Aorta (tissue), 5 donors: ENCODE measurements around the gene RNU5D-1. TPM values are rescaled to one million over a fixed set of nuclear protein-coding genes. Genes with fewer than 3 reads are reported as not detected.

Experiments
- ATAC-seq: fragments of 200-7000 bp; cut with Tn5 transposase; one replicate; pipeline ENCODE4 v1.9.1; 2022; ENCODE audit warnings: moderate library complexity; ENCODE audit not compliant: low FRiP score
- DNase-seq, 2 donors: peaks; one replicate each; pipeline ENCODE4 v3.0.0-alpha.2; 2020
- H3K27ac ChIP-seq, 2 donors: one replicate each; pipeline ENCODE4 v1.5.1; 2013; ENCODE audit warnings: low read length in 2 of 2, mild to moderate bottlenecking in 2 of 2, moderate library complexity in 2 of 2, control low read depth in 1 of 2, inconsistent platforms in 1 of 2, low read depth in 1 of 2
- H3K27me3 ChIP-seq, 2 donors: one replicate each; pipeline ENCODE4 v1.6.1; 2013; ENCODE audit warnings: control low read depth in 1 of 2, low read length in 1 of 2, mild to moderate bottlenecking in 1 of 2, moderate library complexity in 1 of 2; ENCODE audit not compliant: insufficient read depth in 2 of 2, control insufficient read depth in 1 of 2
- H3K36me3 ChIP-seq, 2 donors: one replicate each; pipeline ENCODE4 v1.6.1; 2013; ENCODE audit warnings: control low read depth in 1 of 2, low read length in 1 of 2, mild to moderate bottlenecking in 1 of 2; ENCODE audit not compliant: insufficient read depth in 2 of 2, control insufficient read depth in 1 of 2
- H3K4me1 ChIP-seq, 2 donors: one replicate each; pipeline ENCODE4 v1.6.1; 2013; ENCODE audit warnings: low read length in 2 of 2, control low read depth in 1 of 2, mild to moderate bottlenecking in 1 of 2, moderate library complexity in 1 of 2; ENCODE audit not compliant: insufficient read depth in 2 of 2, control insufficient read depth in 1 of 2
- H3K4me3 ChIP-seq, 2 donors: one replicate each; pipeline ENCODE4 v1.5.1; 2013; ENCODE audit warnings: low read length in 2 of 2, control low read depth in 1 of 2, mild to moderate bottlenecking in 1 of 2
- H3K9me3 ChIP-seq: one replicate; pipeline ENCODE4 v1.6.1; 2013; ENCODE audit warnings: mild to moderate bottlenecking, low read length; ENCODE audit not compliant: control insufficient read depth
- WGBS, 2 donors: extraction: QIAGEN DNeasy Blood & Tissue Kit; methylation state at CpG; one replicate each; pipeline ENCODE4 v1.1.7; 2013; 5-methylcytosine and 5-hydroxymethylcytosine counted together
- intact Hi-C, 2 donors: fragments of 100-400 bp; cut with DNase I; formaldehyde crosslinking; loops; one replicate each; pipeline versions ENCODE4 v1.14.2 to v1.15.0; 2022
- long read RNA-seq, 2 donors: library from polyadenylated mRNA; unstranded; transcript quantifications; one replicate each; pipeline ENCODE4 v2.0.0, GENCODE V29; 2020 to 2021
- polyA plus RNA-seq, 2 donors: library from polyadenylated mRNA; stranded (reverse); fragments of 200-250 nt; gene quantifications; one replicate each; pipeline ENCODE4 v1.2.3, GENCODE V29; 2013
- total RNA-seq, 2 donors: library from RNA; stranded (reverse); fragmentation: NEBNext Ultra II Directional; extraction: Animal tissue kit (Norgen Biotek cat#: 25700); gene quantifications; one replicate each; pipeline ENCODE4 v1.2.1, GENCODE V29; 2021
- donor health status: healthy with polysubstance abuse.
- donor health status: Bipolar disorder and iron deficiency.
- donor health status: DM: no; HTN: no; CAD: no.
- donor health status: DM: no; HTN: no; CAD: no.
- donor health status: DM: yes; HTN: yes; CAD: no.

The RNU5D-1 gene
- total RNA-seq (not detected), polyA plus RNA-seq (not detected)
- long read RNA-seq, donor 1 = 0 reads
- long read RNA-seq, donor 2 = 0 reads

- H3K27me3 ChIP-seq = no peaks in the 10 kb centered on the region
- H3K4me3 ChIP-seq = no peak within 1 kb of the TSS
- H3K36me3 ChIP-seq = no peaks in the 10 kb centered on the region
- no peaks in the 10 kb centered on the region for H3K4me1 ChIP-seq
- H3K9me3 ChIP-seq = no peaks in the 10 kb centered on the region
- H3K27ac ChIP-seq = peak within 1 kb of the TSS; percentile 57 to 86
- ATAC-seq = peak; percentile 94
- 0 to 1% methylated on average over 19 of the region's 19 CpGs for WGBS, 2 donors
- DNase-seq = peak; percentile 96 to 98
- intact Hi-C loops = loop anchor here (5.0 to 10.0 kb wide), 4 partner anchors 74 to 571 kb away; partner anchors contain the start of genes BTBD19 (in 1 of the 2), DYNLT4 (in 1 of the 2), HECTD3 (in 1 of the 2) and PLK3 (in 1 of the 2)
These were observed at the start of gene RNU5D-1 for GRCh38 chr1:44730741-44731512. RNU5D-1 (minus strand) TSS chr1:44731170.

GRCh38 chr1:44780583-44781121 lies 49.7 kb upstream of the RNU5D-1 start:
- 90 to 92% methylated on average over 14 of the region's 14 CpGs for WGBS, 2 donors
- ATAC-seq = no peak
- no peaks in the 10 kb centered on the region for H3K27me3 ChIP-seq
- no peak overlapping the region for H3K27ac ChIP-seq
- intact Hi-C loops = loop anchor here in 1 of 2 donors (10.0 kb wide), 1 partner anchor 54 kb away; no protein-coding TSS in a partner anchor
- H3K36me3 ChIP-seq = peaks cover 0 to 7% of the 10 kb centered on the region in 2 donors
- no peaks in the 10 kb centered on the region for H3K9me3 ChIP-seq
- DNase-seq = peak in 1 of 2 donors; percentile 43
- H3K4me1 ChIP-seq = no peaks in the 10 kb centered on the region
- no peak overlapping the region for H3K4me3 ChIP-seq

GRCh38 chr1:44778705-44779576 lies 48.0 kb upstream of the RNU5D-1 start:
- H3K4me3 ChIP-seq = no peak overlapping the region
- peak in 1 of 2 donors; percentile 27 for DNase-seq
- no peak overlapping the region for H3K27ac ChIP-seq
- 92 to 95% methylated on average over 6 of the region's 6 CpGs for WGBS, 2 donors
- intact Hi-C loops = loop anchor here in 1 of 2 donors (5.0 kb wide), 1 partner anchor 42 kb away; the partner anchor contains the start of gene KIF2C
- no peaks in the 10 kb centered on the region for H3K9me3 ChIP-seq
- H3K4me1 ChIP-seq = no peaks in the 10 kb centered on the region
- peaks cover 0 to 7% of the 10 kb centered on the region in 2 donors for H3K36me3 ChIP-seq
- no peak for ATAC-seq
- no peaks in the 10 kb centered on the region for H3K27me3 ChIP-seq

- H3K36me3 ChIP-seq = peaks cover 0 to 7% of the 10 kb centered on the region in 2 donors
- intact Hi-C loops = loop anchor here in 1 of 2 donors (5.0 kb wide), 1 partner anchor 41 kb away; the partner anchor contains the start of gene KIF2C
These were observed 47.1 kb upstream of the RNU5D-1 start for GRCh38 chr1:44777969-44778635.

GRCh38 chr1:44777547-44777946 lies 46.6 kb upstream of the RNU5D-1 start:
- no peak for ATAC-seq
- Histone ChIP-seq H3K4me3 (no peak overlapping the region), H3K9me3 (no peaks in the 10 kb centered on the region), H3K27me3 (no peaks in the 10 kb centered on the region), H3K27ac (no peak overlapping the region), H3K36me3 (peaks cover 0 to 7% of the 10 kb centered on the region in 2 donors), H3K4me1 (no peaks in the 10 kb centered on the region)
- 82% methylated on average over 14 of the region's 14 CpGs for WGBS, 2 donors
- intact Hi-C loops = loop anchor here in 1 of 2 donors (5.0 kb wide), 1 partner anchor 40 kb away; the partner anchor contains the start of gene KIF2C
- peak in 1 of 2 donors; percentile 58 for DNase-seq

More at GRCh38 chr1:44777969-44778635, 47.1 kb upstream of the RNU5D-1 start:
- Histone ChIP-seq H3K27me3 (no peaks in the 10 kb centered on the region), H3K9me3 (no peaks in the 10 kb centered on the region), H3K4me3 (no peak overlapping the region), H3K27ac (no peak overlapping the region), H3K4me1 (no peaks in the 10 kb centered on the region)
- WGBS, 2 donors = 72% methylated on average over 13 of the region's 13 CpGs
- ATAC-seq = no peak
- DNase-seq = peak in 1 of 2 donors; percentile 57

- no peak for ATAC-seq
- no peak for DNase-seq
- 61 to 65% methylated on average over 12 of the region's 12 CpGs for WGBS, 2 donors
These were observed 45.7 kb upstream of the RNU5D-1 start for GRCh38 chr1:44776730-44777068.

GRCh38 chr1:44775930-44776729 lies 45.2 kb upstream of the RNU5D-1 start:
- H3K9me3 ChIP-seq = no peaks in the 10 kb centered on the region
- intact Hi-C loops = loop anchor here (2.0 to 5.0 kb wide), 2 partner anchors 37 to 39 kb away; partner anchors contain the start of gene KIF2C (in 2 of the 2)
- peaks cover 0 to 7% of the 10 kb centered on the region in 2 donors for H3K36me3 ChIP-seq
- no peaks in the 10 kb centered on the region for H3K4me1 ChIP-seq
- peak overlapping the region; percentile 43 to 68 for H3K27ac ChIP-seq
- no peaks in the 10 kb centered on the region for H3K27me3 ChIP-seq
- peak; percentile 5 for ATAC-seq
- DNase-seq = peak in 1 of 2 donors; percentile 62
- WGBS, 2 donors = 10 to 12% methylated on average over 36 of the region's 36 CpGs
- peak overlapping the region; percentile 21 to 66 for H3K4me3 ChIP-seq

More at GRCh38 chr1:44776730-44777068, 45.7 kb upstream of the RNU5D-1 start:
- Histone ChIP-seq H3K36me3 (peaks cover 0 to 7% of the 10 kb centered on the region in 2 donors), H3K9me3 (no peaks in the 10 kb centered on the region), H3K4me1 (no peaks in the 10 kb centered on the region), H3K4me3 (peak overlapping the region in 1 of 2 donors; percentile 66), H3K27me3 (no peaks in the 10 kb centered on the region), H3K27ac (no peak overlapping the region)
- intact Hi-C loops = loop anchor here in 1 of 2 donors (5.0 kb wide), 1 partner anchor 39 kb away; the partner anchor contains the start of gene KIF2C
